Aorta (tissue), 5 donors: Measurements from ENCODE around the gene MTHFS. TPM values are rescaled to one million over a fixed set of nuclear protein-coding genes. Genes with fewer than 3 reads are reported as not detected.
"Not testable (repeated sequence)": the region's sequence is repeated elsewhere in the genome, so short reads cannot be mapped to it uniquely, and the experiment has no call there.

Source experiments
- ATAC-seq: fragments of 200-7000 bp; cut with Tn5 transposase; one replicate; pipeline ENCODE4 v1.9.1; 2022; ENCODE audit warnings: moderate library complexity; ENCODE audit not compliant: low FRiP score
- DNase-seq, 2 donors: peaks; one replicate each; pipeline ENCODE4 v3.0.0-alpha.2; 2020
- H3K27ac ChIP-seq, 2 donors: one replicate each; pipeline ENCODE4 v1.5.1; 2013; ENCODE audit warnings: low read length in 2 of 2, mild to moderate bottlenecking in 2 of 2, moderate library complexity in 2 of 2, control low read depth in 1 of 2, inconsistent platforms in 1 of 2, low read depth in 1 of 2
- H3K27me3 ChIP-seq, 2 donors: one replicate each; pipeline ENCODE4 v1.6.1; 2013; ENCODE audit warnings: control low read depth in 1 of 2, low read length in 1 of 2, mild to moderate bottlenecking in 1 of 2, moderate library complexity in 1 of 2; ENCODE audit not compliant: insufficient read depth in 2 of 2, control insufficient read depth in 1 of 2
- H3K36me3 ChIP-seq, 2 donors: one replicate each; pipeline ENCODE4 v1.6.1; 2013; ENCODE audit warnings: control low read depth in 1 of 2, low read length in 1 of 2, mild to moderate bottlenecking in 1 of 2; ENCODE audit not compliant: insufficient read depth in 2 of 2, control insufficient read depth in 1 of 2
- H3K4me1 ChIP-seq, 2 donors: one replicate each; pipeline ENCODE4 v1.6.1; 2013; ENCODE audit warnings: low read length in 2 of 2, control low read depth in 1 of 2, mild to moderate bottlenecking in 1 of 2, moderate library complexity in 1 of 2; ENCODE audit not compliant: insufficient read depth in 2 of 2, control insufficient read depth in 1 of 2
- H3K4me3 ChIP-seq, 2 donors: one replicate each; pipeline ENCODE4 v1.5.1; 2013; ENCODE audit warnings: low read length in 2 of 2, control low read depth in 1 of 2, mild to moderate bottlenecking in 1 of 2
- H3K9me3 ChIP-seq: one replicate; pipeline ENCODE4 v1.6.1; 2013; ENCODE audit warnings: mild to moderate bottlenecking, low read length; ENCODE audit not compliant: control insufficient read depth
- WGBS, 2 donors: extraction: QIAGEN DNeasy Blood & Tissue Kit; methylation state at CpG; one replicate each; pipeline ENCODE4 v1.1.7; 2013; 5-methylcytosine and 5-hydroxymethylcytosine counted together
- intact Hi-C, 2 donors: fragments of 100-400 bp; cut with DNase I; formaldehyde crosslinking; loops; one replicate each; pipeline versions ENCODE4 v1.14.2 to v1.15.0; 2022
- polyA plus RNA-seq, 2 donors: library from polyadenylated mRNA; stranded (reverse); fragments of 200-250 nt; gene quantifications; one replicate each; pipeline ENCODE4 v1.2.3, GENCODE V29; 2013
- total RNA-seq, 2 donors: library from RNA; stranded (reverse); fragmentation: NEBNext Ultra II Directional; extraction: Animal tissue kit (Norgen Biotek cat#: 25700); gene quantifications; one replicate each; pipeline ENCODE4 v1.2.1, GENCODE V29; 2021
- donor health status: healthy with polysubstance abuse.
- donor health status: Bipolar disorder and iron deficiency.
- donor health status: DM: no; HTN: no; CAD: no.
- donor health status: DM: no; HTN: no; CAD: no.
- donor health status: DM: yes; HTN: yes; CAD: no.

MTHFS gene
- total and polyA plus RNA-seq, 4 donors: 8.6 to 50.2 (median 19.1) TPM

DNA sequence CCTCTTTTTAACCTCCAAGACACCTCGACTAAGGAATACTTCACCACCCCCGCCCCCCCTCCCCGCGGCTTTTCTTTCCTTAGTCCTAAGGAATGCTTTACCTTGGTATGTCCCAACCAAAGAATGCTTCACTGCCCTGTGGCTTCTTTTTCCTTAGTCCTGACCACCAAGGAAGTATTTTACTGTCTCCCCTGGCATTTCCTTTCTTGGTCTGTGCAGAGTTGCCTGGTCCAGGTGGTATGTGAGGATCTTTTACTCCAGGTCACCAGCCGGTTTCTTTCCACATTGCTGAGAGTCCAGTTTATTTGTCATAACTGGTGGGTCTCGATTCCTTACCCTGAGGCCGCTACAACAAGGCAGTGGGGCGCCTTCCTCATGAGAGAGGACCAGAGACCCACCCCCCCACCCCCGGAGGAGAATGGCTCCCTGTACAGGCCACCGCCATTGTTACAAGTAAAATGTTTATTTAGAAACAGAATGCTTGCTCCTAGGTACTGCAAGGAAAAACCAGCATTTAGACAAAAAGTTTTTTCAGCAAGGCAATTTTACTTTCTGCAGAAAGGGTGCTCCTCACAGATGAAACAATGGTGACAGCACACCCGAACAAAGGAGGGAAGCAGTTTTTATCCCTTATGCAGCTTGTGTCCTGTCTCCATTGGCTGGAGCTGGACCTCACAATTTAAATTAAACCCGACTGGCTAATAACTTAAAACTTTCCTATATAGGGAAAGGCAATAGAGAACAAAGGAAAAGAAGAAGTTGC, 23.1 kb upstream of the MTHFS start:
- H3K4me3 ChIP-seq: no peak overlapping the region
- H3K27ac ChIP-seq: no peak overlapping the region
- H3K27me3 ChIP-seq: no peaks in the 10 kb centered on the region
- WGBS, 2 donors: 90 to 96% methylated on average over 12 of the region's 12 CpGs
- DNase-seq (no peak), ATAC-seq (no peak)
- intact Hi-C loops: loop anchor here (10.0 kb wide), 2 partner anchors 235 to 255 kb away; partner anchors contain the start of gene FAH (in 1 of the 2)
- no peaks in the 10 kb centered on the region for H3K4me1 ChIP-seq
- H3K9me3 ChIP-seq: peaks cover 16% of the 10 kb centered on the region
- no peaks in the 10 kb centered on the region for H3K36me3 ChIP-seq

DNA sequence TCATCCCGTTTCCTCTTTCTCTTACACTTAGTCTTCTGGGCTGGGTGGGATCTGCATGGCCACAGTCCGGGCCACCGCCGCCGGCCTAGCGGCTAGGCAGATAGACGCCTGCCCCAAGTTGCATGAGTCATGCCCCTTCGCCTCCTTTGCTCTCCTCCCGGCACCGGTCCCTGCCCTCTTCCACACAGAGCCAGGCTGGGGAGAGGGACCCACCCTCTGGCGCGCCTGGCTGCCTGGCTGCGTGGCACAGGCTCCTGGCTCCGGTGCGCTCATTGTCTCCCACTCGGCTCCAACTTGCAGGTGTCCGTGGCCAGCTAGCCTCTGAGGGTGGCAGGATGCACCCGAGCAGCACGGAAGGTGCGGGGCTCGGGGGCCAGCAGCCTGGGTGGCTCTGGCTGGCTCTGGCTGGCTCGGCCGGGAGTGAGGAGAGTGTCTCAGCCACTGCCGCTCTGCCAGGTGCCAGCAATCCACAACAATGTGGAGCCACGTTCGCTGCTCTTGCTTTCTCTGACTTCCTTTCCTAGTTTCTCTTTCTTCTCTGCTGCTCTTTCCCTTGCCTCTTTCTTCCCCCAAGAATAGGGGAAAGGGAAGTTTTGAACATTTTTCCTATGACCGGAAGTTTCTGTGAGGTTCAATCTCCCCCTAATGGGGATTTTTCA, 22.4 kb upstream of the MTHFS start:
- Histone ChIP-seq H3K4me3 (no peak overlapping the region), H3K27ac (no peak overlapping the region), H3K4me1 (no peaks in the 10 kb centered on the region), H3K27me3 (no peaks in the 10 kb centered on the region), H3K36me3 (no peaks in the 10 kb centered on the region), H3K9me3 (peaks cover 16% of the 10 kb centered on the region)
- intact Hi-C loops: no loop called here
- DNase-seq: no peak
- WGBS, 2 donors: 95 to 96% methylated on average over 27 of the region's 27 CpGs
- ATAC-seq: no peak

DNA sequence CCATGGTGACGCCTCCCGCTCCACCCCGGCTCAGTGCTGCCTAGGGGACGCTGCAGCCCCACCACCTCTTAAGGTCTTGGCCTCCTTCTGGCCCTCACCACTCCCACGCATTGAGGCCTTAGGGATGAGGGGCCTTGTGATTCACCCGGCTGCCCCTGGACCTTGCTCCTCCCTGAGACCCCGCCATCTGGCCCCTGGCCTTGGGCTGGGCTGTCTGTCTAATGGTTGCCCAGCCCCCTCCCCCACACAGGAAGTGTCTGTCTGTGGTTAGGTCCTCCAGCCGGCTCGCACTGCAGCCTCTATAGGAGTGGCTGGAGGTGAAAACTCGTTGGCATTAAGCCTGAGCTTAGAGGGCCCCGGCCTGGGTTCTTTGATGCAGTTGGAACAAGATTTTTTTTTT, 21.5 kb upstream of the MTHFS start:
- peaks cover 16% of the 10 kb centered on the region for H3K9me3 ChIP-seq
- no peaks in the 10 kb centered on the region for H3K4me1 ChIP-seq
- intact Hi-C loops: no loop called here
- no peak overlapping the region for H3K4me3 ChIP-seq
- WGBS, 2 donors: 95 to 97% methylated on average over 11 of the region's 11 CpGs
- no peak for ATAC-seq
- H3K27me3 ChIP-seq: no peaks in the 10 kb centered on the region
- no peaks in the 10 kb centered on the region for H3K36me3 ChIP-seq
- DNase-seq: no peak
- H3K27ac ChIP-seq: no peak overlapping the region

DNA sequence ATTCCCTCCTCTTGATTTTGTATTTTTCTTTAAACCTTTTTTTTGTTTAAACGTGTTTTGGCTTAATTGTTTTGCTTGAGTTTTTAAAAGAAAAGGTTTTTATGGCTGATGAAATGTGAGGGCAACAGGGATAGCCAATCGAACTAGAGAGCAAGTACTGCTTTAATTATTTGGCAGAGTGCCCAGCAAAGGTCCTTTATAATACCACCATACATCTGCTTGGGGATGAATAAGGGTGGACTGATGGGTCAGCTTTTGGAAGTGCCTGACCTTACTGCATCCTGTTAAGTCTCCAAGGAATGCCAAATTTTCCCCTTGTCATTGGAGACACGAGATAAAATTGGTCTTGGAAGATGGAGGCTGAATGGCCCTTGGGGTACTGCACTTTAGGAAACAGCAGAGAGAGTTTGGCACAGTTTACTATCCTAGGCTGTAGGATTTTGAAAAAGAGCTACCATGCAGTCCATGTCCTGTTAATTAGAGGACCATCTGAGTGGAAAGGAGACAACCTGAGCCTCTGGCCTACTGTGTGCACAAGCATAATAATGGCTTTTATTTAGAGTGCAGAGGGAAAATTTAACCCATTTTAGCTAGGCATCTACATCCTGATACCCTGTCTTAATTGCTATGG, 19.8 kb upstream of the MTHFS start:
- ATAC-seq (no peak), DNase-seq (no peak)
- Histone ChIP-seq H3K27ac (no peak overlapping the region), H3K9me3 (peaks cover 16% of the 10 kb centered on the region), H3K27me3 (no peaks in the 10 kb centered on the region), H3K4me3 (no peak overlapping the region), H3K4me1 (no peaks in the 10 kb centered on the region), H3K36me3 (no peaks in the 10 kb centered on the region)
- WGBS, 2 donors: 76 to 80% methylated on average over 3 of the region's 3 CpGs
- intact Hi-C loops: no loop called here

DNA sequence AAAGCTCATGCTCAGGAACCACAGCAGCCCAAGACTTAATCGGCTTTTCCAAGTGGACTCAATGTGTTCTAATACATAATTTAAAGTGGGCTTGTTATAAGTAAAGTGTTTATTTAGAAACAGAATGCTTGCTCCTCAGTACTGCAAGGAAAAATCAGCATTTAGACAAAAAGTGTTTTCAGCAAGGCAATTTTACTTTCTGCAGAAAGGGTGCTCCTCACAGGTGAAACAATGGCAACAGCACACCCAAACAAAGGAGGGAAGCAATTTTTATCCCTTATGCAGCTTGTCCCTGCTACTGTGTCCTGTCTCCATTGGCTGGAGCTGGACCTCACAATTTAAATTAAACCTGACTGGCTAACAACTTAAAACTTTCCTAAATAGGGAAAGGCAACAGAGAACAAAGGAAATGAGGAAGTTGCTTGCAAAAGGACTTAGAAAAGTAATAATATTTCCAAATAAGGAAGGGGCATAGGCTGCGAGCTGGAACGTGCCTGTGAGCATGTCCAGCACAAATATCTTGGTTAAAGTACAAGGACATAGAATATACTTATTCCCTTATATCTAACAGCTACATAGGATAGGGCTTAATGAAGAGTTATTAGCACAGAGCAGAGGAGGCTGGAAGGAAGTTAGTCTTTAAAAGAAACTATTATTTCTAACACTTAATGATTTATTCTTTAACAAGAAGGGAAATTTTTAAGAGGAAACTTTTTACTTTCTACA, 19.1 kb upstream of the MTHFS start:
- DNase-seq, H3K4me1 ChIP-seq, H3K27ac ChIP-seq, intact Hi-C loops, H3K36me3 ChIP-seq, H3K4me3 ChIP-seq, ATAC-seq, H3K27me3 ChIP-seq: not testable (repeated sequence)
- peaks cover 16% of the 10 kb centered on the region for H3K9me3 ChIP-seq
- 95 to 97% methylated on average over 3 of the region's 3 CpGs for WGBS, 2 donors

DNA sequence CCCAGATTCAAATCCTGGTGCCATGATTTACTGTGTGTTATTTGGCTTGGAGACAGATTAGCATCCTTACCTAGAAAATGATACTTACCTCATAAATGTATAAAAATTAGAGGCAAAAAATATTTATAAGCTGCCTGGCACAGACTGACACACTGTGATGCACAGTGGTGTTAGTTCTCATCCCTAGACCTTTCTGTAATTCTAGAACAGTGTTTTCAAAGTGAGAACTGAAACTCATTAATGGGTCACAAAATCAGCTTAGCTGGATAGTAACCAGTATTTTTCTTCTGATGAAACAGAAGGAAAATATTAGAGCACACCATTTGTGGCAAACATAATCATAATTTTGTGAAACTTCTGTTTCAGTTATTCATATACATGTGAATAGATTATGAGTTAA, 17.9 kb upstream of the MTHFS start:
- H3K27me3 ChIP-seq: no peaks in the 10 kb centered on the region
- no peak for DNase-seq
- no peaks in the 10 kb centered on the region for H3K36me3 ChIP-seq
- H3K9me3 ChIP-seq: peaks cover 14% of the 10 kb centered on the region
- intact Hi-C loops: no loop called here
- ATAC-seq: no peak
- no peak overlapping the region for H3K4me3 ChIP-seq
- H3K27ac ChIP-seq: no peak overlapping the region
- H3K4me1 ChIP-seq: no peaks in the 10 kb centered on the region

DNA sequence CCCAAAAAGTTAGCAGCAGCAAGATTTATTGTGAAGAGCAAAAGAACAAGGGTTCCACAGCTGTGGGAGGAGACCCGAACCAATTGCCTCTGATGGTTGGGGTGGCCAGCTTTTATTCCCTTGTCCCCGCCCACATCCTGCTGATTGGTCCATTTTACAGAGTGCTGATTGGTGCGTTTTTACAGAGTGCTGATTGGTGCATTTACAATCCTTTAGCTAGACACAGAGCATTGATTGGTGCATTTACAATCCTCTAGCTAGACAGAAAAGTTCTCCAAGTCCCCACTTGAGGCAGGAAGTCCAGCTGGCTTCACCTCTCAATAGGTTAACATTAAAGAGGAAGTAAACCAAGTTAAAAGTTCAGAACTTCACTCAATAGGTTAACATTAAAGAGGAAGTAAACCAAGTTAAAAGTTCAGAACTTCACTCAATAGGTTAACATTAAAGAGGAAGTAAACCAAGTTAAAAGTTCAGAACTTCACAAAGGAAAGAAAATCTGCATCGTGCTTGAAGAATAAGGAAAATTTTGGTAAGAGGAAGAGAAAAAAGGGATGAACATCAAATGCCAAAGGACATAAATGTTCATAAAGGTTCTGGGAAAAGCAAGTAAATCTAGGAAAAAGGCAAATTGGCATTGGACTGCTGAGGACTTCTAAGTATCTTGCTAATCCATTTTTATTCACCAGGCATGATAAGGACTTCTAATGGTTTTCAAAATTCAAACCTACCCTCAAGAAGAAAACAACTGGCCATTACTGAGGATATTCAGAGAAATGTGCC, 12.9 kb upstream of the MTHFS start:
- ATAC-seq, intact Hi-C loops, H3K9me3 ChIP-seq, H3K36me3 ChIP-seq, H3K4me3 ChIP-seq, H3K4me1 ChIP-seq, DNase-seq, H3K27ac ChIP-seq, H3K27me3 ChIP-seq: not testable (repeated sequence)
- WGBS, 2 donors: 71 to 96% methylated on average over 4 of the region's 4 CpGs

DNA sequence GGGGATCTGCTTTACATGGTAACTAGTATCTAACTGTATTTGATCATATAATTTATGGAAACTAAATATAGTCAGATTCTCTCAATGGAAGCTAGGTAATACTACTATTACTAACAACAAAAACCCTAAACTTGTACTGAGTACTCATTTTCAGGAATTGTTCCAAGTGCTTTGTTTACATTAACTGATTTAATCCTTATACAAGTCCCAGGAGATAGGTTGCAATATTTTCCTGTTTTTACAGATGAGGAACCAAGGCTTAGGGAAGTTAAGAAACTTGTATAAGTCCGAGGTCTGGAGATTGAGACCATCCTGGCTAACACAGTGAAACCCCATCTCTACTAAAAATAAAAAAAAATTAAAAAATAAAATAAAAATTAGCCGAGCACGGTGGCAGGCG, 7.5 kb upstream of the MTHFS start:
- WGBS, 2 donors: 75 to 80% methylated on average over 4 of the region's 4 CpGs
- Histone ChIP-seq H3K4me3 (no peak overlapping the region), H3K36me3 (no peaks in the 10 kb centered on the region), H3K4me1 (no peaks in the 10 kb centered on the region), H3K27ac (no peak overlapping the region), H3K9me3 (no peaks in the 10 kb centered on the region), H3K27me3 (no peaks in the 10 kb centered on the region)
- intact Hi-C loops: no loop called here
- no peak for DNase-seq
- ATAC-seq: no peak
